Brain microvascular endothelial cell (primary cell): ENCODE results near the gene CORO1C.
"Not testable (repeated sequence)": the region's sequence is repeated elsewhere in the genome, so short reads cannot be mapped to it uniquely, and the experiment has no call there.

Source experiments
- DNase-seq: peaks from one replicate; pipeline ENCODE4 v3.0.0-alpha.2; 2020
- H3K27ac ChIP-seq: fragments of 250-450 bp; sonication (Bioruptor Pico); 2 replicates; pipeline ENCODE4 v1.5.1; 2020; ENCODE audit warnings: mild to moderate bottlenecking, moderate library complexity
- H3K27me3 ChIP-seq: fragments of 250-450 bp; sonication (Bioruptor Pico); replicated peaks from 2 replicates; pipeline ENCODE4 v1.5.1; 2020; ENCODE audit warnings: mild to moderate bottlenecking
- H3K36me3 ChIP-seq: fragments of 250-450 bp; sonication (Bioruptor Pico); replicated peaks from 2 replicates; pipeline ENCODE4 v1.5.1; 2020; ENCODE audit warnings: mild to moderate bottlenecking
- H3K4me3 ChIP-seq: 2 replicates; pipeline ENCODE4 v1.5.1; 2011; ENCODE audit warnings: low read depth, mild to moderate bottlenecking, control low read depth, low read length, moderate library complexity
- in situ Hi-C: cut with HindIII; loops from 2 replicates; pipeline ENCODE4 v1.10.0; 2017; ENCODE audit warnings: low sequenced_read_pairs, low pct_ligation_motif_present
- TF ChIP-seq, protein P1 (sequence below): IDR thresholded peaks from 2 replicates; pipeline ENCODE4 v1.5.1; 2011; ENCODE audit warnings: low read depth, mild to moderate bottlenecking, moderate library complexity, low read length, control low read depth, inconsistent platforms; ENCODE audit errors: missing control alignments

The CORO1C gene

DNA sequence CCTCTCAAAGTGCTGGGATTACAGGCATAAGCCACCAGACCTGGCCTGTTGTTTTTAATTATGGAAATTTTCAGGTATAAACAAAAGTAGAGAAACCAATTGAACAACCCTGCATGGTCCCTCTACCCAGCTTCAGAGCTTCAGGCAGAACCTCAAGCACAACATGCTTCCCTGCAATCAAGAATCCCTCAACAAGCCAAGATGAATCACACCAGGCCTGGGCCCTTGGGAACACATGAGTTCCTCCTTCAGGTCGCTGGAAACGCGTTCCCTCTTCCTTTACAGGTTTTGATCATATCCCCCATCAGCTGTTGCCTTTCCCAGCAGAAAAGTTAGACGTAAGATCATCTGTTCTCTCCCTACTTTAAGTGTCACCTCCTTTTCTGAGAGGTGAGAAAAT is 20.5 kb upstream of the CORO1C start:
- no peak for DNase-seq
- TF ChIP-seq, protein P1, sequence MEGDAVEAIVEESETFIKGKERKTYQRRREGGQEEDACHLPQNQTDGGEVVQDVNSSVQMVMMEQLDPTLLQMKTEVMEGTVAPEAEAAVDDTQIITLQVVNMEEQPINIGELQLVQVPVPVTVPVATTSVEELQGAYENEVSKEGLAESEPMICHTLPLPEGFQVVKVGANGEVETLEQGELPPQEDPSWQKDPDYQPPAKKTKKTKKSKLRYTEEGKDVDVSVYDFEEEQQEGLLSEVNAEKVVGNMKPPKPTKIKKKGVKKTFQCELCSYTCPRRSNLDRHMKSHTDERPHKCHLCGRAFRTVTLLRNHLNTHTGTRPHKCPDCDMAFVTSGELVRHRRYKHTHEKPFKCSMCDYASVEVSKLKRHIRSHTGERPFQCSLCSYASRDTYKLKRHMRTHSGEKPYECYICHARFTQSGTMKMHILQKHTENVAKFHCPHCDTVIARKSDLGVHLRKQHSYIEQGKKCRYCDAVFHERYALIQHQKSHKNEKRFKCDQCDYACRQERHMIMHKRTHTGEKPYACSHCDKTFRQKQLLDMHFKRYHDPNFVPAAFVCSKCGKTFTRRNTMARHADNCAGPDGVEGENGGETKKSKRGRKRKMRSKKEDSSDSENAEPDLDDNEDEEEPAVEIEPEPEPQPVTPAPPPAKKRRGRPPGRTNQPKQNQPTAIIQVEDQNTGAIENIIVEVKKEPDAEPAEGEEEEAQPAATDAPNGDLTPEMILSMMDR, result no peak
- in situ Hi-C loops, result no loop called here
- no peaks in the 10 kb centered on the region for H3K36me3 ChIP-seq
- H3K27me3 ChIP-seq, result no peaks in the 10 kb centered on the region
- H3K4me3 ChIP-seq, result no peak overlapping the region
- H3K27ac ChIP-seq, result no peak overlapping the region

GRCh38 chr12:108751003-108751402 is 19.7 kb upstream of the CORO1C start:
- in situ Hi-C loops, H3K36me3 ChIP-seq, DNase-seq, H3K27ac ChIP-seq, H3K27me3 ChIP-seq, H3K4me3 ChIP-seq: not testable (repeated sequence)

DNA sequence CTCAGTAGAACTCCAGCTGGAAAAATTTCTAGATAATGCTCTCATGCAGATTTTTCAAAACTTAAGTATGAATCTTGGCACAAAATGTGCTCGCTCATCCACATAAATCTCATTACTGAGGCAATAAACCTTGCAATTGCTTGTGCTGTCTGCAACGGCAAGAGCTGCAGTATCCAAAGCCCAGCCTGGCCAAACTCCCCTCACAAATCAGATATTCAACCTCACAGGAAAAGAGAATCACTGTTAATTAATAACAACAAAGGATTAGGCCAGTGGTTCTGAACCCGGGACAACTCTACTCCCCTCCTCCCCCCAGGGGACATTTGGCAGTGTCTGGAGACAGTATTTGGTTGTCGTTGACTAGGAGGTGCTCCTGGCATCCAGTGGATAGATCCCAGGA is 19.2 kb upstream of the CORO1C start:
- H3K36me3 ChIP-seq, result no peaks in the 10 kb centered on the region
- no peak overlapping the region for H3K4me3 ChIP-seq
- H3K27me3 ChIP-seq, result no peaks in the 10 kb centered on the region
- in situ Hi-C loops, result no loop called here
- TF ChIP-seq, protein P1, result no peak
- no peak overlapping the region for H3K27ac ChIP-seq
- no peak for DNase-seq

GRCh38 chr12:108747563-108747962 is 16.2 kb upstream of the CORO1C start:
- in situ Hi-C loops, result no loop called here
- TF ChIP-seq, protein P1, result no peak
- no peak overlapping the region for H3K27ac ChIP-seq
- no peak overlapping the region for H3K4me3 ChIP-seq
- H3K36me3 ChIP-seq, result no peaks in the 10 kb centered on the region
- no peaks in the 10 kb centered on the region for H3K27me3 ChIP-seq
- no peak for DNase-seq

GRCh38 chr12:108745641-108746040 is 14.3 kb upstream of the CORO1C start:
- no peaks in the 10 kb centered on the region for H3K36me3 ChIP-seq
- no peaks in the 10 kb centered on the region for H3K27me3 ChIP-seq
- no peak overlapping the region for H3K4me3 ChIP-seq
- no peak overlapping the region for H3K27ac ChIP-seq
- no peak for DNase-seq
- TF ChIP-seq, protein P1, result no peak
- in situ Hi-C loops, result no loop called here

DNA sequence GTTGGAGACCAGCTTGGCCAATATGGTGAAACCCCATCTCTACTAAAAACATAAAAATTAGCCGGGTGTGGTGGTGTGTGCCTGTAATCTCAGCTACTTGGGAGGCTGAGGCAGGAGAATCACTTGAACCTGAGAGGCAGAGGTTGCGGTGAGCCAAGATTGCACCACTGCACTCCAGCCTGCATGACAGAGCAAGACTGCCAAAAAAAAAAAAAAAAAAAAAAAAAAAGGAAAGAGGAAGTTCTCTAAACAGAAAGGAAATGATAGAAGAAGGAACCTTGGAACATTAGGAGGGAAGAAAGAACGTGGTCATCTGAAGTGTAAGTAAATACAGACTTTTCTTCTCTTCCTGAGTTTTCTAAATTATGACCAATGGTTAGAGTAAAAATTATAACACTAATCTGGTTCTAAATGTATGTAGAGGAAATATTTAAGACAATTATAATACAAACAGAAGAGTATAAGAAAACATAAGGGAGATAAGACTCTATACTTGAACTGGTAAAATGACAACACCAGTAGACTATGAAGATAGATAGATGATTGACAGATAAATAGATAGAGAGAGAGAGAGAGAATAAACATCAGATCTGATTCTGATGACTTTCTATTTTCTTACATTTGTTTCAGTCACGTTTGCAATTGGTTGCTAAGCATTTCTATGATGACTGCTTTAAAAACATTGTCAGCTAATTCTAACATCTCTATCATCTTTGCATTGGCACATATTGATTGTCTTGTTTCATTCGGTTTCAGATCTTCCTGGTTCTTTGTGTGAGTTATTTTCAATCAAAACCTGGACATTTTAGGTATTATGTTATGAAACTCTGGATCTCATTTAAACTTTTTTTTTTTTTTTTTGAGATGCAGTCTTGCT is 12.9 kb upstream of the CORO1C start:
- DNase-seq, result no peak
- H3K27me3 ChIP-seq, result no peaks in the 10 kb centered on the region
- in situ Hi-C loops, result no loop called here
- no peaks in the 10 kb centered on the region for H3K36me3 ChIP-seq
- no peak overlapping the region for H3K27ac ChIP-seq
- TF ChIP-seq, protein P1, result no peak
- no peak overlapping the region for H3K4me3 ChIP-seq
